ENCODE results near the gene EPS15. TPM values are rescaled to one million over a fixed set of nuclear protein-coding genes. Genes with fewer than 3 reads are reported as not detected.

The EPS15 gene
- total and polyA plus RNA-seq, 9 donors: 20.9 to 84.0 (median 68.4) TPM

GRCh38 chr1:51519865-51520699 lies 1.0 kb upstream of the EPS15 start:
- Histone ChIP-seq H3K27me3 (no peaks in the 10 kb centered on the region), H3K4me3 (no peak overlapping the region), H3K9me3 (no peaks in the 10 kb centered on the region), H3K4me1 (ENCODE audit: insufficient read depth) (peaks cover 3% of the 10 kb centered on the region), H3K27ac (peak overlapping the region in 1 of 2 donors; percentile 90), H3K36me3 (no peaks in the 10 kb centered on the region)
- no peak for DNase-seq
- no peak for TF ChIP-seq EP300 (IDR thresholded peaks at IDR 0.05)
- no peak for TF ChIP-seq CTCF (IDR thresholded peaks at IDR 0.05)
- intact Hi-C loops (cut with DNase I): loop anchor here in 1 of 4 donors (5.0 kb wide), 1 partner anchor 173 kb away; no protein-coding TSS in a partner anchor
- 46 to 58% (median 48%) methylated on average over 8 of the region's 8 CpGs for WGBS, 3 donors

GRCh38 chr1:51518586-51519047 lies 449 bp downstream of the EPS15 start:
- peak in 4 of 5 donors; percentile 51 to 71 (median 53) for DNase-seq
- H3K4me3 ChIP-seq: peak overlapping the region; percentile 58
- TF ChIP-seq POLR2A (IDR thresholded peaks at IDR 0.05) (no peak), CTCF (IDR thresholded peaks at IDR 0.05) (no peak), EP300 (IDR thresholded peaks at IDR 0.05) (no peak)
- no peaks in the 10 kb centered on the region for H3K27me3 ChIP-seq
- H3K9me3 ChIP-seq: no peaks in the 10 kb centered on the region
- H3K27ac ChIP-seq: peak overlapping the region; percentile 90 to 92
- H3K4me1 ChIP-seq (ENCODE audit: insufficient read depth): peaks cover 3% of the 10 kb centered on the region
- intact Hi-C loops (cut with DNase I): loop anchor here in 1 of 4 donors (5.0 kb wide), 1 partner anchor 171 kb away; no protein-coding TSS in a partner anchor
- no peaks in the 10 kb centered on the region for H3K36me3 ChIP-seq
- 0 to 1% (median 0%) methylated on average over 30 to 51 of the region's 52 CpGs for WGBS, 3 donors

DNA sequence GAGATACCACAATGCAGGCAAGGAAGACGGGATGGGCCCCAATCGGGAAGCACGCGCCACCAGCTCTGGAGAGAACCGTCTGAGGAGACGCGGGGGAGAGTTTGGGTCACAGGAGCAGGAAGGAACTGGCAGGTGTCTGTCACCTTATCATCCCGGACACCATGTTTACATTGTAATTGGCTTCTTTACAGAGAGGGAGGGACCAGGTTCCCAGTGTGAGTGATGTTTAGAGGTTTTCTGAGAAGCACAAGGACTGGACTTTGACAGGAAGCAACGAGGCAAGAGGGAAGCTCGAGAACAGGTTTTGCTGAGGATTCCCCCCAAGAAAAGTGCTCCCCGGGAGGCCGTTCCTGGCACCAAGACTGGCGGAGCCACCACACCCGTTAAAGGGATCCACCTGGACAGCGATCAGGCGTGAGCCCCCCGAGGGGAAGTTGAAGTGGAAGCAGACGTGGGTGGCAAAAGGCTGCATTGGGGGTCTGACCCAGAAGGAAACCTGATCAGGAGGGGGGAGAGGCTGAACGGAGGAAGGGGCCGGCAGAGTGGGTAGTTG lies 957 bp downstream of the EPS15 start:
- Histone ChIP-seq H3K27ac (peak overlapping the region; percentile 90 to 92), H3K4me3 (peak overlapping the region; percentile 58), H3K36me3 (no peaks in the 10 kb centered on the region), H3K4me1 (ENCODE audit: insufficient read depth) (peaks cover 3% of the 10 kb centered on the region), H3K27me3 (no peaks in the 10 kb centered on the region), H3K9me3 (no peaks in the 10 kb centered on the region)
- peak; percentile 37 to 57 (median 45) for DNase-seq
- TF ChIP-seq POLR2A (IDR thresholded peaks at IDR 0.05) (no peak), CTCF (IDR thresholded peaks at IDR 0.05) (no peak), EP300 (IDR thresholded peaks at IDR 0.05) (no peak)
- intact Hi-C loops (cut with DNase I): loop anchor here in 1 of 4 donors (5.0 kb wide), 1 partner anchor 171 kb away; no protein-coding TSS in a partner anchor
- 0 to 1% (median 1%) methylated on average over 20 of the region's 20 CpGs for WGBS, 3 donors

GRCh38 chr1:51517361-51518032 lies 1.6 kb downstream of the EPS15 start:
- Histone ChIP-seq H3K36me3 (no peaks in the 10 kb centered on the region), H3K4me3 (peak overlapping the region; percentile 58), H3K27ac (peak overlapping the region; percentile 90 to 92), H3K9me3 (no peaks in the 10 kb centered on the region), H3K4me1 (ENCODE audit: insufficient read depth) (peaks cover 3% of the 10 kb centered on the region), H3K27me3 (no peaks in the 10 kb centered on the region)
- intact Hi-C loops (cut with DNase I): loop anchor here in 1 of 4 donors (5.0 kb wide), 1 partner anchor 170 kb away; no protein-coding TSS in a partner anchor
- TF ChIP-seq EP300 (IDR thresholded peaks at IDR 0.05) (no peak), CTCF (IDR thresholded peaks at IDR 0.05) (no peak), POLR2A (IDR thresholded peaks at IDR 0.05) (no peak)
- WGBS, 3 donors: 1 to 2% (median 2%) methylated on average over 7 of the region's 7 CpGs
- DNase-seq: no peak

Measured in ovary (tissue), 9 donors.